Urinary bladder (tissue), 4 donors: ENCODE results near the gene RPS6KL1. TPM values are rescaled to one million over a fixed set of nuclear protein-coding genes. Genes with fewer than 3 reads are reported as not detected.

Experiments
- DNase-seq: peaks from one replicate; pipeline ENCODE4 v3.0.0-alpha.2; 2015; ENCODE audit errors: extremely low spot score
- H3K27ac ChIP-seq: one replicate; pipeline ENCODE4 v1.5.1; 2013; ENCODE audit warnings: low read depth, mild to moderate bottlenecking, moderate library complexity
- H3K36me3 ChIP-seq: one replicate; pipeline ENCODE4 v1.6.1; 2013; ENCODE audit warnings: mild to moderate bottlenecking, moderate library complexity; ENCODE audit not compliant: insufficient read depth
- H3K4me1 ChIP-seq: one replicate; pipeline ENCODE4 v1.6.1; 2013; ENCODE audit warnings: mild to moderate bottlenecking, moderate library complexity; ENCODE audit not compliant: insufficient read depth
- H3K4me3 ChIP-seq: one replicate; pipeline ENCODE4 v1.5.1; 2013; ENCODE audit warnings: low read depth, low read length
- WGBS: extraction: QIAGEN DNeasy Blood & Tissue Kit; methylation state at CpG from one replicate; pipeline ENCODE4 v1.1.7; 2013; 5-methylcytosine and 5-hydroxymethylcytosine counted together
- polyA plus RNA-seq: library from polyadenylated mRNA; stranded (reverse); fragments of 200-250 nt; gene quantifications from one replicate; pipeline ENCODE4 v1.2.3, GENCODE V29; 2013
- total RNA-seq: library from RNA; depleted of rRNA; stranded (reverse); fragments of >200 nt; gene quantifications from one replicate; pipeline ENCODE4 v1.2.3, GENCODE V29; 2014
- donor health status: healthy with polysubstance abuse.
- donor health status: healthy.

RPS6KL1 gene
- total and polyA plus RNA-seq, 2 donors = 2.4 to 3.7 TPM

GRCh38 chr14:74918380-74918779 is 4.7 kb downstream of the RPS6KL1 start:
- H3K4me1 ChIP-seq = no peaks in the 10 kb centered on the region
- 95% methylated on average over 9 of the region's 9 CpGs for WGBS
- H3K36me3 ChIP-seq = no peaks in the 10 kb centered on the region
- H3K4me3 ChIP-seq = no peak overlapping the region
- no peak overlapping the region for H3K27ac ChIP-seq
- DNase-seq = no peak

GRCh38 chr14:74917646-74918081 is 5.4 kb downstream of the RPS6KL1 start:
- Histone ChIP-seq H3K27ac (no peak overlapping the region), H3K4me1 (no peaks in the 10 kb centered on the region), H3K36me3 (no peaks in the 10 kb centered on the region), H3K4me3 (no peak overlapping the region)
- 50% methylated on average over 13 of the region's 13 CpGs for WGBS
- no peak for DNase-seq

GRCh38 chr14:74917178-74917543 is 5.9 kb downstream of the RPS6KL1 start:
- Histone ChIP-seq H3K36me3 (no peaks in the 10 kb centered on the region), H3K4me3 (no peak overlapping the region), H3K4me1 (no peaks in the 10 kb centered on the region), H3K27ac (no peak overlapping the region)
- no peak for DNase-seq
- WGBS = 86% methylated on average over 5 of the region's 5 CpGs

GRCh38 chr14:74915826-74916225 is 7.2 kb downstream of the RPS6KL1 start:
- Histone ChIP-seq H3K27ac (no peak overlapping the region), H3K4me3 (no peak overlapping the region), H3K36me3 (no peaks in the 10 kb centered on the region), H3K4me1 (no peaks in the 10 kb centered on the region)
- DNase-seq = no peak
- 53% methylated on average over 7 of the region's 7 CpGs for WGBS

- Histone ChIP-seq H3K36me3 (no peaks in the 10 kb centered on the region), H3K4me1 (no peaks in the 10 kb centered on the region), H3K4me3 (no peak overlapping the region), H3K27ac (no peak overlapping the region)
- no peak for DNase-seq
- WGBS = 81% methylated on average over 4 of the region's 4 CpGs
Measured at GRCh38 chr14:74915426-74915825, 7.6 kb downstream of the RPS6KL1 start.

GRCh38 chr14:74913986-74914573 is 9.0 kb downstream of the RPS6KL1 start:
- Histone ChIP-seq H3K27ac (no peak overlapping the region), H3K36me3 (no peaks in the 10 kb centered on the region), H3K4me3 (no peak overlapping the region), H3K4me1 (no peaks in the 10 kb centered on the region)
- peak; percentile 49 for DNase-seq
- 42% methylated on average over 6 of the region's 6 CpGs for WGBS

GRCh38 chr14:74913393-74913910 is 9.6 kb downstream of the RPS6KL1 start:
- no peak overlapping the region for H3K4me3 ChIP-seq
- no peak overlapping the region for H3K27ac ChIP-seq
- no peaks in the 10 kb centered on the region for H3K36me3 ChIP-seq
- WGBS = 72% methylated on average over 5 of the region's 5 CpGs
- no peaks in the 10 kb centered on the region for H3K4me1 ChIP-seq
- DNase-seq = no peak

GRCh38 chr14:74912801-74913200 is 10.3 kb downstream of the RPS6KL1 start:
- no peak for DNase-seq
- Histone ChIP-seq H3K27ac (no peak overlapping the region), H3K4me1 (no peaks in the 10 kb centered on the region), H3K4me3 (no peak overlapping the region), H3K36me3 (no peaks in the 10 kb centered on the region)
- 95% methylated on average over 10 of the region's 10 CpGs for WGBS

- no peak for DNase-seq
- WGBS = 93% methylated on average over 6 of the region's 6 CpGs
- H3K4me3 ChIP-seq = no peak overlapping the region
- H3K4me1 ChIP-seq = no peaks in the 10 kb centered on the region
- H3K27ac ChIP-seq = no peak overlapping the region
- H3K36me3 ChIP-seq = no peaks in the 10 kb centered on the region
Measured at GRCh38 chr14:74912111-74912510, 10.9 kb downstream of the RPS6KL1 start.

- Histone ChIP-seq H3K27ac (no peak overlapping the region), H3K4me3 (no peak overlapping the region), H3K4me1 (no peaks in the 10 kb centered on the region), H3K36me3 (no peaks in the 10 kb centered on the region)
- WGBS = 88% methylated on average over 5 of the region's 5 CpGs
- DNase-seq = no peak
Measured at GRCh38 chr14:74911704-74912103, 11.4 kb downstream of the RPS6KL1 start.

- no peak for DNase-seq
Measured at GRCh38 chr14:74911221-74911620, 11.8 kb downstream of the RPS6KL1 start.

GRCh38 chr14:74910556-74910955 is 12.5 kb downstream of the RPS6KL1 start:
- H3K4me1 ChIP-seq = no peaks in the 10 kb centered on the region
- H3K36me3 ChIP-seq = no peaks in the 10 kb centered on the region
- H3K4me3 ChIP-seq = no peak overlapping the region
- no peak overlapping the region for H3K27ac ChIP-seq
- 68% methylated on average over 10 of the region's 10 CpGs for WGBS
- no peak for DNase-seq

More at GRCh38 chr14:74911221-74911620, 11.8 kb downstream of the RPS6KL1 start:
- H3K27ac ChIP-seq = no peak overlapping the region
- H3K4me3 ChIP-seq = no peak overlapping the region
- H3K36me3 ChIP-seq = no peaks in the 10 kb centered on the region
- no peaks in the 10 kb centered on the region for H3K4me1 ChIP-seq
- 89% methylated on average over 6 of the region's 6 CpGs for WGBS

- DNase-seq = no peak
- H3K27ac ChIP-seq = no peak overlapping the region
- H3K4me1 ChIP-seq = no peaks in the 10 kb centered on the region
- H3K4me3 ChIP-seq = no peak overlapping the region
- no peaks in the 10 kb centered on the region for H3K36me3 ChIP-seq
- WGBS = 92% methylated on average over 10 of the region's 10 CpGs
Measured at GRCh38 chr14:74909911-74910310, 13.1 kb downstream of the RPS6KL1 start.

- no peak for DNase-seq
- no peak overlapping the region for H3K27ac ChIP-seq
- no peaks in the 10 kb centered on the region for H3K36me3 ChIP-seq
- WGBS = 92% methylated on average over 14 of the region's 14 CpGs
- no peak overlapping the region for H3K4me3 ChIP-seq
- H3K4me1 ChIP-seq = no peaks in the 10 kb centered on the region
Measured at GRCh38 chr14:74909501-74909900, 13.6 kb downstream of the RPS6KL1 start.
